Measurements from ENCODE around the gene PTCHD4.

Gene PTCHD4

GRCh38 chr6:48099713-48100587 is 11.0 kb downstream of the PTCHD4 start:
- no peak for DNase-seq

DNA sequence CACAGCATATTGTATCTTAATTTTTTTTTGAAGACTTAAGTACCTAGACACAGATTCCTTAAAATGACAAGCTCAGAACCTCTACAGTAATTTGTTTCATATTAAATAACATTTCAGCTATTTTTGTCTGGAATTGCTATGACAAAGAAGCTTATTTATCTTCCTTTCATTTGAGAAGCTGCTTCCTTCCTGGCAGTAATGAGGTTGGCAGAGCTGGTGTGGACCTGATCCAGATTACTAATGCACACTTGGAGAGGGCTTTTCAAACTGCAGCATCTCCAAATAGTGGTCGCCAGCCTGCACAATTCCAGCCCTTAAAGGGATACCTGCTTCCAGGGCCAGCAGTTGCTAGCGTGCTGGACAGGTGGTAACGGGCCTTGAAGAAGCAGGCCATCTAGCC is 12.1 kb downstream of the PTCHD4 start:
- no peak for DNase-seq

GRCh38 chr6:48092550-48093217 is 18.3 kb downstream of the PTCHD4 start:
- DNase-seq = no peak

DNA sequence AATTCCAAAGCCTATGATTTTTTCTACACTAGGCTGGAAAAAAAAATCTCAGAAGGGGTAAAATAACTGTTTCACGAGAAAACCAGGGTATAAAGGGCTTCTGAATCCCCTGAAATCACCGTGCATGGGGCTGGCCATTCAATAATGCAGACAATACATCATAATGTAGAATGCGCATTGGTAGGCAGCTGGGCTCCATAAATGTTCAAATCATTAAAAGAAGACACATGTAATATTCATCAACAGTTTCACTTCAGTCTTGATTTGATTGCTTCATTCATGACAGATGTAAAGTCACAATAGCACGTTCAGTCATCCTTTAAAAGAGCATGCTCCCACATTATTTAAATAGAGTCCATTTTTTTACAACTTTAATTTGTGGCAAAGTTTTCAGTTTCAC is 20.5 kb downstream of the PTCHD4 start:
- no peak for DNase-seq

GRCh38 chr6:48087448-48087847 is 23.5 kb downstream of the PTCHD4 start:
- DNase-seq = no peak

- no peak for DNase-seq
Observed at GRCh38 chr6:48086187-48086586, 24.8 kb downstream of the PTCHD4 start.

- DNase-seq = no peak
Observed at GRCh38 chr6:48085131-48085741, 25.8 kb downstream of the PTCHD4 start.

DNA sequence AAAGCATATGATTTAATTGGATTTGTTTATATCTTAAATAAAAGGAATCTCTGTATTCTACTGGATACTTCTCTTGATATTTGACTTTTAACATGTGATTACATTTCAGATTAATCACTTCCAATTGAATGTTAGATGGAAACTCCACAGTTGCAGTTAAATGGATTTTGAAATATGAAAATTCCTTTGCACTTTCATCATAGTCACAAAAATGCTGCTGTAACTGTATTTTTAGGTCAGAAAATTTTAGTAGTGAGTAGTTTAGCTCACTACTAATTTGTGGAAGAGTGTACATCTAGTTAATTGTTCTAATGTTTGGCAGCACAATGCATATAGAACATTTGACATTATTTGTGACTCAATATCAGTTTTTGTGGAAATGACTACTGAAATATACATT is 26.8 kb downstream of the PTCHD4 start:
- no peak for DNase-seq

DNA sequence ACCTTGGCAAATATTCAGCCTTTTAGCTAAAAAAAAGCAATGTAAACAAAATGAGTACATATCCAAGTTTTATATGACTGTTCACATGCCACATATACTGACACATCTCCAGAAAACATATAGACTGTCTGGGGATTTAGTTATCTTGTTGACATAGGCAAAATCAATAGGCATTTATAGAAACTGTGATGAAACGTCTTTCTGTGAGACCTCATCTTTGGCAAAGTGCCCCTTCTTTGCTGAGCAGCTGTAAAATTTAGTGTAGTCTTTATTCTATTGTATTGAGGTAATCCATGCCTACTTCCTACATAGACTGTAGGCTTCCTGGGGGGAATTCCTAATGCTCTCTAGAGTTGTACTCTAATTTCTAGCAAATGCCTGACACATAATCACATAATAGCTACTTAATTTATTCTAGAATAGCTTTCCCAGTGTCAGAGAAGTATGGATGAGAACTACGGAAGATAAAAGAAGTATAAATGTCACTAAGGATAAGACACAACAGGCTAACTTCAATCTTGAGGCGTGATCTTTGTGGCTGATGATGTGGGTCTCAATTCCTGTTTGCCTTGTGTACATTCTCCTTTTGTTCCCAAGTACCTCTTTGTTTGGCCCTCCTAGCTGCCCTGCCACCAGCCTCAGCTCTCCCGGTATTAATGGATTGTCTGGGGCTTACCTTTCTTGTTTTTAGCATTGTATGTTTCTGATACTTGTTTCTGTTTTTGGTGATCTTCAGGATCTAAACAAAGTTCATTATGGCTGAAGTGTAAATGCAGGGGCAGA is 30.6 kb downstream of the PTCHD4 start:
- DNase-seq = no peak

- DNase-seq = no peak
Observed at GRCh38 chr6:48078120-48078519, 32.9 kb downstream of the PTCHD4 start.

DNA sequence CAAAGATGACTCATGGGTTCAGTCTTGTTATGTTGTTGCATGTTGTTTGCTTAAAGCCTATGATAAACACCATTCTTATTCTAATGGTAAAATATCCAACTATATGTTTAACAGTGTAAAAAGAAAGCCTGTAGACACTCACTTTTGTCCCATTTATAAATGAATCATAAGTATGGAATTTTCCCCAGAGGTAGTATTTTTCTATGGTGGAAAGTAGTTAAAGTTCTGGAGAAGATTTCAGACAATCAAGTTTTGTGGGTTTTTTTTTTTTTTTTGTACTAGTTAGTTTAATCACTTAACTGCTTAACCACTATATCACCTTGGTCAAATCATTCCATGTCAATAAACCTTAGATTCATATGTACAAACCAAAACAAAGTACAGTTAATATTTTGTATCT is 35.8 kb downstream of the PTCHD4 start:
- no peak for DNase-seq

GRCh38 chr6:48073976-48074767 is 36.8 kb downstream of the PTCHD4 start:
- no peak for DNase-seq

DNA sequence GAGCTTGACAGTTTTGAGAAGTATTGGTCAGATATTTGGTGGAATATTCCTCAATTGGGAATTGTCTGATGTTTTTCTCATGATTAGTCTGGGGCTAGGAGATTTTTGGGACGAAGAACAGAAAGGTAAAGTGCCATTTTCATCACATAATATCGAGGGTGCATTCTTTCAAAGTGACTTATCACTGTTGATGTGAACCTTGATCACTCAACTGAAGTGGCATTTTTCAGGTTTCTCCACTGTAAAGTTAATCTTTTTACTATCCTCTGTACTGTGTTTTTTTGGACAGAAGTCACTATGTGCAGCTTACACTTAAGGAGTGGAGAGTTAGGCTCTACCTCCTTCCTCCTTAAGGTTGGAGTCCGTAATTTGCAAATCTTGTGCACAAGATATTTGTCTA is 39.2 kb downstream of the PTCHD4 start:
- DNase-seq = no peak

- no peak for DNase-seq
Observed at GRCh38 chr6:48069280-48069679, 41.7 kb downstream of the PTCHD4 start.

- DNase-seq = no peak
Observed at GRCh38 chr6:48068278-48069251, 42.4 kb downstream of the PTCHD4 start.

DNA sequence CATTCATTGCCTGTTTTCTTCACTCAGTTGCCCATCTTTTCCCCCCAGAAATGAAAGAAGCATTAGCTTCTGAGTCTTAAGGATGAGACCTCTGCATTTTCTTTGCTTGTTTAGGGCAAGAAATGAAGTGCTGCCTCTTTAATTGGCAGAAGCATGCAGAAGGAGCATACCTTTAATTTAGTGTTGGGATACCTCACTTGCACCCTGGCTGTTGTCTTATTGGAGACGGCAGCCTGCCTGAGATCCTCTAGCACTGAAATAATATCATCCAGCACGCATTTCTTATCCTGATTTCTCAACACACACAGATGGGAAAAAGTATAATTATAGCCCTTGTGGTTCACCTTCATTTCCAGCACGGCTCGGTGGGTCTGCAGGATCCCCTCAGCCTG is 43.1 kb downstream of the PTCHD4 start:
- DNase-seq = no peak

DNA sequence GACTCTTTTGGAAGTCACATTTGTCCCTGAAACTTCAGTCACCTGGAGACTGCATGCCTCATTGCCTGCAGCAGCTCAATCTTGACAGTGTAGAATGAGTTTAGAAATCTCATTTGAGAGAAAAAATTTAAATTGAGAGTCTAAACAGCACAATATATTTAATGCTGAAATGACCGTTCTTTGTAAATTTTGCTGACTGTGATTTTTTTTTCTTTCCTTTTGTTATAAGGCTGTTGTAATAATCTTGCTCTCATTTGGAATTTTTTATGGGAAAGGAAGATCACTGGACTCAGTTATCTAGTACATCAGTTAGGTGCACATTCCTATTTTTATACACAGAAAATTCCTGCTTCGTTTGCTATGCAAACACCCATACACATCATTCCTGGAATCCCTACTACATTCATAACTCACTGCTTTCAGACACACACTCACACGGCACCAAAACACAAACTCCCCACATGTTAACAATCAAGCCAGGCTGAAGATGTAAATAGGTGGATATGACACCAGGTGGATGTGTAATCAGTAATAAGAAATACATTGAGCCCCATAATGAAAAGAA is 43.8 kb downstream of the PTCHD4 start:
- no peak for DNase-seq

DNA sequence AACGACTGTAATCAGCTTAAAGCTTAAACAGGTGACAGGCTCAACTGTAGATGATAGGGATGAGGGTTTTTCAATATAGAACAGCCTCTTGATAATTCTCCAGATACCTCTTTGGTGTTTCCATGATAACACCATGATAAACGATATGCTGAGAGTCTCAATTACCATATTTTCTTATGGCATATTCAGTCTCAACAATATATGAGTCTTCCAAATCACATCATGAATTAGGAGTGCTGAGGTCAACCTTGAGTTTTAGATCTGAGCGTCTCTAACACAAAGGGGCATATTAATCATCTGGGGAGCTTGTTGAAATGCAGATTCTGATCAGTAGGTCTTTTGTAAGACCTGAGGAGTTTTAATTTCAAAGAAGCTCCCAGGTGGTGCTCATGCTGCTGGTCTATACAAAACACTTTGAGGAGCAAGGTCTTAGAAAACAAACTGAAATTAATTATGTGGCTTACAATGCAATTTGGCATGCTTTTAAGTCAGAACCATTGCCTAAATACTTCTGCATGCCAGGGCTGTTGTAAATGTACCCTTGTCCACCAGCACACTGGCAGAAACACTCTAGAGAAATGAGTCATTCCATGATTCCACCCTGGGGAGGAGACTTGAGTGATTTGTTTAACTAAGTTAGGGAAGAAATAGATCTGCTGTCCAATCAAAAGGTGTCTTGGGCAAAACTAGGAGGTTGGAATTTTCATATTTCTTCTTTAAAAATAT is 49.6 kb downstream of the PTCHD4 start:
- no peak for DNase-seq
